ENCODE measurements around the gene RFC2. TPM values are rescaled to one million over a fixed set of nuclear protein-coding genes. Genes with fewer than 3 reads are reported as not detected.

Gene RFC2
- total RNA-seq, 1 donor from 2014 or later, result 12.4 TPM

DNA sequence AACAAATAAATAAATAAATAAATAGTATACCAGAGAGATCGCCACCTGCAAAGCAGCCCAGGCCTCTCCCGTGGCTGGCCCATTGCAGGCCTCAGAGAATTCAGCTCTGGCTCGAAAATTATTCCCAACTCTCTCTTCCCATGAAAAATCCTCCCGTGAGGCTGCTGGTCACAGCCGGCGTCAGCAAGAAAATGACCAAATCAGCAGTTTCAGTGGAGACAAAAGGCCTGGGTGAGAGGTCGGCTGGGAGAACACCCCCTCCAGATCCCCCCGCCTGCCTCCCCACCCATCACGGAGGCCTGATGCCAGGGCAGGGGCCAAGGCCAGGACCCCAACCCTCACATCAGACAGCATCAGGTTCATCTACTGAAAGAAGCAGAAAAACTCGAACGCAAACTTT is 31.9 kb upstream of the RFC2 start:
- no peak for DNase-seq (ENCODE audit: low read depth)
- Histone ChIP-seq H3K36me3 (ENCODE audit: control insufficient read depth, insufficient read depth, low read length) (no peaks in the 10 kb centered on the region), H3K27me3 (ENCODE audit: control insufficient read depth, insufficient read depth, low read length) (peaks cover 1% of the 10 kb centered on the region), H3K4me3 (ENCODE audit: low read depth, low read length) (no peak overlapping the region)
- TF ChIP-seq, protein P1, sequence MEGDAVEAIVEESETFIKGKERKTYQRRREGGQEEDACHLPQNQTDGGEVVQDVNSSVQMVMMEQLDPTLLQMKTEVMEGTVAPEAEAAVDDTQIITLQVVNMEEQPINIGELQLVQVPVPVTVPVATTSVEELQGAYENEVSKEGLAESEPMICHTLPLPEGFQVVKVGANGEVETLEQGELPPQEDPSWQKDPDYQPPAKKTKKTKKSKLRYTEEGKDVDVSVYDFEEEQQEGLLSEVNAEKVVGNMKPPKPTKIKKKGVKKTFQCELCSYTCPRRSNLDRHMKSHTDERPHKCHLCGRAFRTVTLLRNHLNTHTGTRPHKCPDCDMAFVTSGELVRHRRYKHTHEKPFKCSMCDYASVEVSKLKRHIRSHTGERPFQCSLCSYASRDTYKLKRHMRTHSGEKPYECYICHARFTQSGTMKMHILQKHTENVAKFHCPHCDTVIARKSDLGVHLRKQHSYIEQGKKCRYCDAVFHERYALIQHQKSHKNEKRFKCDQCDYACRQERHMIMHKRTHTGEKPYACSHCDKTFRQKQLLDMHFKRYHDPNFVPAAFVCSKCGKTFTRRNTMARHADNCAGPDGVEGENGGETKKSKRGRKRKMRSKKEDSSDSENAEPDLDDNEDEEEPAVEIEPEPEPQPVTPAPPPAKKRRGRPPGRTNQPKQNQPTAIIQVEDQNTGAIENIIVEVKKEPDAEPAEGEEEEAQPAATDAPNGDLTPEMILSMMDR (IDR thresholded peaks at IDR 0.05; ENCODE audit: insufficient read depth, low read length, severe bottlenecking), result no peak
- no peak for FAIRE-seq

DNA sequence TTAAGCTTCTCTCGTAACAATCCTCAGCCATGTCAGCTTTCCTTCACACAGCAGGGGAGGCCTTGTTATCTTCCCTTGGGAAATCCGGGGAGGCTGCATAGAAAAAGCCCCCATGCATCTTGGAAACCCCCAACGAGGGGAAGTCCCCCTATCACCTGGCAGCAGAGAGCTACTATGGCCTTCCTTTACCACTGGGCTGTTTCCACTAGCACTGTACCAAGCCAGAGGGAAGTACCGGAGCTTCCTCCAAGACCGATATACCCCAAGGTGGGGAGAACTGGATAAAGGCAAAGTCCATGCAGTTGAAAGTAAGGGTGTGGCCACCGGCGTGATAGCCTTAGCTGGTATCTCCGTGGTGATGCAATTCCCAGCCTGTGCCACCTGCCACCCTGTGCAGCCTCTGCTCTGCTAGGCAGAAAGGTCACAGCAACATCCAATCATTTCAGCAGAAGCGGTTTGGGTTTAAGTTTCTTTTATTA is 30.6 kb upstream of the RFC2 start:
- DNase-seq (ENCODE audit: low read depth), result no peak
- H3K36me3 ChIP-seq (ENCODE audit: control insufficient read depth, insufficient read depth, low read length), result no peaks in the 10 kb centered on the region
- H3K4me3 ChIP-seq (ENCODE audit: low read depth, low read length), result no peak overlapping the region
- TF ChIP-seq, protein P1 (IDR thresholded peaks at IDR 0.05; ENCODE audit: insufficient read depth, low read length, severe bottlenecking), result no peak
- no peak for FAIRE-seq
- H3K27me3 ChIP-seq (ENCODE audit: control insufficient read depth, insufficient read depth, low read length), result peaks cover 1% of the 10 kb centered on the region

DNA sequence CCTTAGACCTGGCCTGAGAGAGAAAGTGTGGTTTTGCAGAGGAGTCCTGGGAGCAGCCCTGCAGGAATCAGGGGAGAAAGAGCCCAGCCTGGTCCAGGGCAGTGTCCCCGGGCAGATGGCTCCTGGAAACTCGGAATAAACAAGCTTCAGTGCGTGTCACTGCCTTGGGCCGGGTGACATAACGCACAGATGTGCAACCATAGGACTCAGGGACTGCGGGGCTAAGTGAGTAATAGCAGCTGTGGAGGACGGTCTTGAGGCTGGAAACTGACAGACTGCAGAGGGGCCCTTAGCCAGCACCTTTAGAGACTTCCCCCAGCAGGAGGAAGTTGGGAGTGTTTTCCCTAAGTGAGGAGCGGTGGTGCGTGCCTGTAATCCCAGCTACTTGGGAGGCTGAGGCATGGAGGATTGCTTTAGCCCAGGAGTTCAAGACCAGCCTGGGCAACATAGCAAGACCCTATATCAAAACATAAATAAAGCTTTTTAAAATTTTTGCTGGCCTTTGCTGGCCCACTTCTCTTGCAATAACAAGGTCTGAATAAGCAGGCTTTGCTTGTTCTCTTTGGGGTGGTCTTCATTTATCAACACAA is 29.8 kb upstream of the RFC2 start:
- H3K27me3 ChIP-seq (ENCODE audit: control insufficient read depth, insufficient read depth, low read length), result peaks cover 1% of the 10 kb centered on the region
- no peak overlapping the region for H3K4me3 ChIP-seq (ENCODE audit: low read depth, low read length)
- no peaks in the 10 kb centered on the region for H3K36me3 ChIP-seq (ENCODE audit: control insufficient read depth, insufficient read depth, low read length)
- DNase-seq (ENCODE audit: low read depth), result no peak
- FAIRE-seq, result no peak
- TF ChIP-seq, protein P1 (IDR thresholded peaks at IDR 0.05; ENCODE audit: insufficient read depth, low read length, severe bottlenecking), result no peak

DNA sequence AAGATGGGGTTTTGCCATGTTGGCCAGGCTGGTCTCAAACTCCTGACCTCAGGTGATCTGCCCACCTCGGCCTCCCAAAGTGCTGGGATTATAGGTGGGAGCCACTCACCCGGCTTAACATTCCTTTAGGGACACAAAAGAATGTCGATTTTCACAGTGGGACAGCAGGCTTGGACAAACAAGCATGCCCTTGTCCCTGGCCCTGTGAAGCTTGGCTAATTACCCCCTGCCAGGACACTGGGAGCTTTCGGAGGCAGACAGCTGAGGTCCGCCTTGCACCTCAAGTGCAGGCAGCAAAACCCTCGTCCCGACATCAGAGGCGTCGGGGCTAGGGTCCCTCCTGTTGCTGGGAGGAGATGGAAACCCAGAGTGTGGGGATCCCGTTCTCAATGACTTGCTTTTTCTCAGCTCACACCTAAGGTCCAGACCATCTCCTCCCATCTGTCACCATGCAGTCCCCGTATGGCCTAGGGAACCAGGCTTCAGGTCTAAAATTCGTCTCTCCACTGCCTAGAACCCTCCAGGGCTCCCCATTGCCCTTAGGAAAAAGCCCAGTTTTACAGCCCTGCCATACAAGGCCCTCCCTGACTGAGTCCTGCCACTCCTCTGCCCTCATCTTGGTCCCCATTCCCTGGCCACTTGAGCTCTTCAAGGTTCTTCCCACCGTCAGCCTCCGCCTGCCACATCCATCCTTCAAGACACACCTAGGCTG is 28.7 kb upstream of the RFC2 start:
- Histone ChIP-seq H3K36me3 (ENCODE audit: control insufficient read depth, insufficient read depth, low read length) (no peaks in the 10 kb centered on the region), H3K4me3 (ENCODE audit: low read depth, low read length) (no peak overlapping the region), H3K27me3 (ENCODE audit: control insufficient read depth, insufficient read depth, low read length) (peaks cover 1% of the 10 kb centered on the region)
- DNase-seq (ENCODE audit: low read depth), result no peak
- no peak for FAIRE-seq
- TF ChIP-seq, protein P1 (IDR thresholded peaks at IDR 0.05; ENCODE audit: insufficient read depth, low read length, severe bottlenecking), result no peak

DNA sequence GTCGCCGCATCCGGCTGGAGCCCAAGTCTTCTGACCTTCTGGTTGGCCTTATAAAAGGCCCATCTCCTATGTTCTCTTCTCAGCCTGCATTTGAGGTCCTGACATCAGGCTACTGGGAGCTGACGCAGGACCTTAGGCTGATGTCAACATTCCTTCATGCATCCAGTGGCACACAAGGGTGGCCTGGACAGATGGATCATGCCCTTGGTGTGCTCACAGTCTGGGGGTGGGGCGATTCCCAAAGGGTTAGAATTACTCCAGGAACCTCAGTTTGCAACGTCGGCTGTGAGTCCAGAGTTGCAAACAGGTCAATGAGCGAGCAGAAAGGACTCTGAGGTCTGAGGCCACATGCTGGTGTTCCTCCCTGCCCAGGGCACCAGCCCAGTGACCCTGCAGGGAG is 26.8 kb upstream of the RFC2 start:
- no peak for FAIRE-seq

More for the DNA sequence above, 26.8 kb upstream of the RFC2 start:
- Histone ChIP-seq H3K36me3 (ENCODE audit: control insufficient read depth, insufficient read depth, low read length) (no peaks in the 10 kb centered on the region), H3K4me3 (ENCODE audit: low read depth, low read length) (no peak overlapping the region), H3K27me3 (ENCODE audit: control insufficient read depth, insufficient read depth, low read length) (peaks cover 1% of the 10 kb centered on the region)
- TF ChIP-seq, protein P1 (IDR thresholded peaks at IDR 0.05; ENCODE audit: insufficient read depth, low read length, severe bottlenecking), result no peak
- DNase-seq (ENCODE audit: low read depth), result no peak
